HG03039 (cell line): ENCODE measurements around the gene NFATC2.

ENCODE experiments used
- ATAC-seq: cut with Tn5 transposase; IDR thresholded peaks from one replicate; pipeline ENCODE4 v1.9.1; 2021; ENCODE audit warnings: mild to moderate bottlenecking, moderate library complexity; ENCODE audit not compliant: unreplicated experiment

Gene NFATC2

DNA sequence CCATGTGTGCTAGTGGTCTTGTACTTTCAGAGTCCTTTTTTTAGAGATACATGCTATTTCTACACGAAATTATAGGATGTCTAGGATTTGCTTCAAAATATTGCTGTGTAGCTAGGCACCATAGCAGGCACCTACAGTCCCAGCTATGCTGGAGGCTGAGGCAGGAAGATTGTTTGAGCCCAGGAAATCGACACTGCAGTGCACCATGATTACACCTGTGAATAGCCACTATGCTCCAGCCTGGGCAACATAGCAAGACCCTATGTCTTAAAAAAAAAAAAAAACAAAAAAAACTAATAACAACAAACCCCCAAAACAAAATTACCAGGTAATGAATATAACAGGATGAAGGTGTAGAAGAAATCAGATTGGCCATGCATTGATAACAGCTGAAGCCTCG is 121.7 kb downstream of the NFATC2 start:
- no peak for ATAC-seq

DNA sequence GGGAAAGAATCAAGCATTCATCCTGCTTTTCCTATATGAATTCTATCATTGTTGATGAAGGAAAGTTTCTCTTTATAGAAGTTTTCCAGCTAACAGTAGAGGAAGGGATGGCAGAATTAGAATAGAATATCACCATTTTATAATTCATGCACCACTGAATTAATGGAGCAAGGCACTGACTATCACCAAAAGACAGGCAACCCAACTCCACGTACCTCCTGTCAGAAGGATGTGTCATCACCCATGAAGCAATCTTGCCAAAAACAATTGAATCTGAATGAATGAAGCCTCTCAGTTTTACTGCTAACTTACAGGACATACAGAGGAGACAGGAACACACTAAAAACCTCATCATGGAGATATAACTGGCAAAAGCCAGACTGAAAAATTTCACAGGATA is 122.4 kb downstream of the NFATC2 start:
- ATAC-seq: no peak

DNA sequence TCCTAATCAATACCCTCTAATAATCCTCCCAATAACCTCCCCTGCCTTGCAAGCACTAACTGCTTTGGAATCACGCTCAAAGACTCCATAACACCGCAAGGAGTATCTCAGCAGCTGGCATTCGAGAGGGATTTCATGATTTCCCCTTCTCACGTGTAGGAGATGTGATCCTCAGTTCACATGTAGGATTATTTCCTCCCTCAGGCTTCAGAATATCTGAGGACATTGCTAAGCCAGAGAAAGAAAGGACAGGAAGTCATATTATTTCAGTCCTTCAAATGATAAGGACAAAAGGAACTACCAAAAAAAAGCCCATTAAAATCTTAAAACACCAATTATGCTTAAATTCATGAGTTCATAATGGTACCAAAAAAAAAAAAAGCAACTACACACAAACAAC is 122.9 kb downstream of the NFATC2 start:
- no peak for ATAC-seq

DNA sequence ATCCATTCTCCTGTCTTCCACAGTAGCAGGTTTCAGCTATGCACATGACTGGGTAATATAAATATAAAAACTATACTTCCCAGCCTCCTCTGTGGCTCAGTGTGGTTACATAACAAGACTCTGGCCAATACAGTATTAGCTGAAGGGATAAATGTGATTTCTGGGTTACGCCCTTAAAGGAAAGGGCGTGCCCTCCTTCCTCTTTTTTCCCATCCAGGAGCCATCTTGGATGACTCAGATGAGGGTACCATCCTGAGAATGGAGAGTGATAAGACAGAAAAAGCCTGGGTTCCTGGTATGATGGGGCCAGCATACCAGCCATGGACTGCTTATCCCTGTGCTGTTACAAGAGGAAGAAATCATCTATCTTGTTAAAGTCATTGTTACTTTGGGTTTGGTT is 123.3 kb downstream of the NFATC2 start:
- no peak for ATAC-seq

DNA sequence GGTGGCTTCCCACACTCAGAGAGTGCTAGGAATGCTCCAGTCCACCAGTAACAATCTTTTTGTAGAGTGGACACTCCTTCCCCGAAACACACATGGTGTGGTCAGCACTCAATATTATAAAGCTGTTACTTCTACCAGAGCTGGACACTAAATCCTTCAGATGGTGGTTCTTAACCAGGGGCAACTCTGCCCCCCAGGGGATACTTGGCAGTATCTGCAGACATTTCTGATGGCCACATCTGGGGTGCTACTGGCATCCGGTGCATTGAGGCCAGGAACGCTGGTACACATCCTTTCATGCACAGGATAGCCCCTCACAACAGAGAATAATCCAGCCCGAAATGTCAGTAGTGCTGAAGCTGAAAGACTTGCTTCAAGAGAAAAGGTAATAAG is 124.4 kb downstream of the NFATC2 start:
- ATAC-seq: no peak

DNA sequence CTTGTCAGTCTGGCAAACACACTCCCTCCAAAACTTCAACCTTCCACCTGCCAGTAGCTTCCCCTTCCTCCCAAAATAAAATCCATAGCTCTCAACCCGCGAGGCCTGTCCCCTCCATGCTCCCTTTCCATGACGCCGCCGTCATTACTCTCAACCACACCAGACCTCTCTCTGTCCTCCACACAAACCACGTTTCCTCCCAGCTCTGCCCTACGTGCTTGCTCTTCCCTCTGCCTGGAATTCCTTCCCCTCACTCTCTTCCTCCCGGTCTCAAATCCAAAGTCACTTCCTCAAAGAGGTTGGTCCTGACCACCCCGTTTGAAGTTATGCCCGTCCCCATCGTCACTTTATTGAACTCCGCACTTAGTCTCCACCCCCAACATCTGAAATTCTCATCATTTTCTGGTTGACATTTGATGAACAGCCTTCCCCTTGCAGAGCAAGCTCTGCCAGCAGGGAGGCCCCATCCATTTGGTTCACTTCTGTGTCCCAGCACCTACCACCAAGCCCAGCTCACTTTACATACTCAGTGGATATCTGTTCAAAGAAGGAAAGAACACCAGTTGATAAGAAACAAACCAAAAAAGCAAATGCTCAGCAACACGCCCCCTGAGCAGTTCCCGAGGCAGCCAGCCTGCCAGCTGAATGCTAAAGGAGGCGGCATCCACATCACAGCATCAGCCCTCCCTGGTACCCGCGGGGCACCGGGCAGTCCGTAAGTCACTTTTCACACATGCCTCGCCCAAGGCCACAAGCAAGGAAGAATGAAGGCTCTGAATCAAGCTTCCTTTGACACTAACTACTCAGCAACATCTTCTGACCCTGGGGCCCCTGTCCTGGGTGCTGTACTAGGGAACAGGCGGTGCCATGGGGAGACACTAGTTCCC is 125.0 kb downstream of the NFATC2 start:
- no peak for ATAC-seq

DNA sequence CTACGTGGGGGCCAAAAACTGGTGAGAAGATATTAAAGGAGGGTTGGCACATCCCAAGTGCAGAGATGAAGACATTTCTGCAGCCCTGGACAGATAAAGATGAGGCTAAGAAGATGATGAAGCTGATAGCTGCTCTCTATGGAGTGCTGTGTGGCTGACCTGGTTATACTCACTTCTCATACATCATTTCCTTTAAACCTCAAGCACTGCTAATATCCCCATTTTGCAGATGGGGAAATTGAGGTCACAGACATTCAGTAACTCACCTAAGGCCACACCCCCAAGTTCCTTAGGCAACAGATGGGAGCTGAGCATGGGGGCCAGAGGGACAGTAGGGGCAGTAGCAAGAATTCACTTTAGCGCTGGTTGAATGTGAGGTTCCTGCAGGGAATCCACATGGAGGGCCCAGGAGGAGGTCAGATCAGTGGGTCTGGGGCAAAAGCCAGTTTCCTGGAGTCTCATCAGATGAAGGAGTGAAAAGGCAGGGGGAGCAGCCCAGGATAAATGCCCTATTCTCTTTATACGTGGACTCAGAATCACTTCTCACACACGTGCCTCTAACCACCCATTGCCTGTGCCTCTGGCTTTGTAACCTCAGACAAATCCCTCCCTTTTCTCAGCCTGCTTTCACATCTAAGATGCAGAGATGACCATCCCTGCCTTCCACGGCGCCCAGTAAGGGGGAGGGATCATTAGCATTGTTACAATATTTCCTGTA is 125.8 kb downstream of the NFATC2 start:
- no peak for ATAC-seq

DNA sequence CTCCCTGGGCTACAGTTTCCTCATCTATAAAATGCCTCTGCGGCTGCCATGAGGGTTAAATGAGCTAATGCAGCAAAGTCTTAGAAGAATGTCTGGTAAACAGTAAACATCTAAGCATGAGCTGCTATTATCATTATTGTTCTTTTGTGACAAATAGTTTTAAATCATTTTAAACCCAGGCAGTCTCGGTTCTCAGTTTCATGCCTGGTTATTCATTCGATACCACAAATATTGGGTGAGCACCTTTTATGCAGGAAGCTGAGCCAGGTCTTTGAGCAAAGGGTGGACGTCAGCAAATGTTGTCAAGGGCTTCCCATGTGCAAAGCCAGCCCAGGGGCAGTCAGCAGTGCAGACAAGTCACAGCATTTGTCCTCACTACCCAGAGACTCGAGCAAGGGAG is 128.7 kb downstream of the NFATC2 start:
- no peak for ATAC-seq

DNA sequence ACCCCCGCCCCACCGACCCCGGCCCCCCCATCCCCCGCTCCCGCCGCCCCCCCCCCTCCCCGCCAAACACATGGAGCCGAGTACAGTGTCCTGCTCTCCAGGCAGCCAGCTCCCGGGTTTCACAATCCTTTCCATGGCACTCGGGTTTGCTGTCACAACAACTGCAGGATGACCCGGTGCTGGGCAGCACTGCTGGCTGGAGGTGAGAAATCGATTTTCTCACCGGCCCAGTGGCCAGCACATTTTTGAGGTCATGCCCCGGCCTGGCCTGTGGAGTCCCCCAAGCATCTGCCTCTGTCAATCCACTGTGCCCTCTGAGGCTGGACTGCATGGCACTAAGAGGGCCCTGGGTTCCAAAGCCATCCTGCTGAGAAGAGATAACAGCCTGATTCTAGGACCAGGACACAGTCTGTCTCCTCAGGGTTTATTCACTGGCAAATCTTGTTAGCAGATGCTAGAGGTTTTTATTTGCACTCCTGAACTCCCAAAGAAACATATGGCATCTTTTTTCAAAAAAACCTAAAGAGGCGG is 129.5 kb downstream of the NFATC2 start:
- ATAC-seq: no peak

DNA sequence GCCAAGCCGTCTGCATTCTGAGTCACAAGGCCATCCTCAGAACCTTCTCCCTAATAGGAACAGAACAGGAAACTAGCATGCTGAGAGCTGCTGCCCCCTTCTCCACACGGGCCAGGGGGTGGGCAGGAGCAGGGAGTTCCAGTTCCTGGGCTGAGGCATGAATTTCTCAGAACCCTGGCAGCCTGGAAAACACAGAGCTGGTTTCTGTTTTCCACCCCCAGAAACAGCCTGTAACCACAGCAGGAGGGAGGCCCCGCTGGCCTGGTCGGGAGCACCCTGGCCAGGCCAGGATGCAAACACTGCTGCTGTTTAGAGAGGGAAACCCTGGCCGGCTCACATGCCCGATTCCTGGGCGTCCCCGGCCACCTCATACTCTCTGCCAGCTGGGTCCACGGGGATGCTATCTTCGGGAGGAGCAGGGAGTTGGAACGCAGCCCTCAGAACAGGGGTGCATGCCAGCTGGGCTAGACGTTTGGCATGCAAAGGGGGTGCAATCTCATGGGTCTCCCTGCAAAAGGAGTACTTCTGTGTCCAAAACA is 130.1 kb downstream of the NFATC2 start:
- no peak for ATAC-seq

DNA sequence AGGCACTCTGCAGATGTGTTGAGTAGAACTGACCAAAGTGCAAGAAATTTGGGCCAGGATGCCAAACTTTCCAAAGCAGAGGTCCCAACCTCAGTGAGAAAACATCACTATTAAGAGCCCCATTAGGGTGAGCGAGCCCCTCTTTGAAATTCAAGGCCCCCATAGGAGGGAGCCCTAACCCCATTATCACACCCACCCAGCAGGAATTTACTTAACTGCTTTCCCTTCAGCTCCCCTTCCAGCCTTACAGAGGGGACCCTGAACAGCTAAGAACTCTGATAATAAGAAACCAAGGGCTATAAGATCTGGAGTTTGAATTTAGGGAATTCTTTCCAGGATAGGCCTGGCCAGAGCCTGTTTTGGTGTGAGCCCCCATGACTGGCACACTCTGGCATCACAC is 130.6 kb downstream of the NFATC2 start:
- no peak for ATAC-seq

DNA sequence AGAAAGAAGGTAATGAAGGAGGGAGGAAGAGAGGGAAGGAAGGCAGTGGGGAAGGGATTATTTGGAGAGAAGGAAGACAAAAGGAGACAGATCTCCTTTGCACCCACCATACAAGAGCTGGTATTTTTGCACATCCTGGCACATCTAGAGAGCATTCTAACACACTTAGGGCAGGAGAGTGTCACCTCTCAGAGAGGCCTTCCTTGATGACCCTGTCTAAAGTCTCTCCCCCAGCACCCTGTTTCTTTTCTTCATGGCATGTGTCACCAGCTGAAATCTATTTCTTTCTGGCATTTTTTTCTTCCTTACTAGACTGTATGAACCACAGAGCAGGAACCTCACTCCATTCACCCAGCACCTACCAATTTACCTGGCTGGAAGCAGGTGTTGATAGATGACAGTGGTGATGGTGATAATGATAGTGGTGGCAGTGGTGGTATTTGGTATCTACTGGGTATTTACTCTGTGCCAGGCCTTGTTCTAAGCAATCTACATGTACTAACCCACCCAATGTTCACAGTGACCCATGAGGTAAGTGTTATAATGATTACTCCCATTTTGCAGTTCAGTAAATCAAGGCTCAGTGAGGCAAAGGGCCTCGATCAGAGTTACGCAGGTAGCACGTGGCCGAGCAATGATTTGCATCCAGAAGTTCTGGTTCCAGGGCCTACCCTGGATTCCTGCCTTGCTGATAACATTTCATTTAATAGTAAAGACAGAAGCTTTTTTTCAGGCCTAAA is 131.8 kb downstream of the NFATC2 start:
- no peak for ATAC-seq

DNA sequence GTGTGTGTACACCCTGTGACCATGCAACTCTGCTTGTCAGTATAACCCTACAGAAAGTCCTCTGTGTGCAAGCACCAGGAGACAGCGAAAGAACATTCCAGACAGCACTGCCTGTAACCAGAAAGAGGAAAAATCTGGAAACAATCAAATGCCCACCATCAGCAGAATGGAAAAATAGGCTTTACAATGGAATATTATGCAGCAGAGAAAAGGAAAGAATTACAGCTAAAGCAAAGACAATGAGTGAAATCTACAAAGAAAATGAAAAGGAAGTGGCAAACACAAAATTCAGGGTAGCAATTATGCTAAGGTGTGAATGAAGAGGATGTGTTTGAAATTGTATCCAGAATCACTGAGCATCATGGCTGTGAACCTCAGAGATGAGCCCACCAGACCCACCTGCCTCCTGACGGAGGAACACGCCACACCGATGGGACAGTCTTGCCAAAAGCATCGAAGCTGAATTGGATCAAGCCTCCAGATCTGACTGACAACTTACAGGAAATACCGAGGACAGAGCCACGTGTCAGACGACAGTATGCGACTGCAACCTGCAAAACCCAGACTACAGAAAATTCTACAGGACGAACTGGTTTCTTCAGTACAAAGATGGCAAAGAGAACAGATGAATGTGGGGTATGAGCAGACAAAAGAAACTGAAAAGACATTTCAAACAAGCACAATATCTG is 133.2 kb downstream of the NFATC2 start:
- ATAC-seq: no peak

DNA sequence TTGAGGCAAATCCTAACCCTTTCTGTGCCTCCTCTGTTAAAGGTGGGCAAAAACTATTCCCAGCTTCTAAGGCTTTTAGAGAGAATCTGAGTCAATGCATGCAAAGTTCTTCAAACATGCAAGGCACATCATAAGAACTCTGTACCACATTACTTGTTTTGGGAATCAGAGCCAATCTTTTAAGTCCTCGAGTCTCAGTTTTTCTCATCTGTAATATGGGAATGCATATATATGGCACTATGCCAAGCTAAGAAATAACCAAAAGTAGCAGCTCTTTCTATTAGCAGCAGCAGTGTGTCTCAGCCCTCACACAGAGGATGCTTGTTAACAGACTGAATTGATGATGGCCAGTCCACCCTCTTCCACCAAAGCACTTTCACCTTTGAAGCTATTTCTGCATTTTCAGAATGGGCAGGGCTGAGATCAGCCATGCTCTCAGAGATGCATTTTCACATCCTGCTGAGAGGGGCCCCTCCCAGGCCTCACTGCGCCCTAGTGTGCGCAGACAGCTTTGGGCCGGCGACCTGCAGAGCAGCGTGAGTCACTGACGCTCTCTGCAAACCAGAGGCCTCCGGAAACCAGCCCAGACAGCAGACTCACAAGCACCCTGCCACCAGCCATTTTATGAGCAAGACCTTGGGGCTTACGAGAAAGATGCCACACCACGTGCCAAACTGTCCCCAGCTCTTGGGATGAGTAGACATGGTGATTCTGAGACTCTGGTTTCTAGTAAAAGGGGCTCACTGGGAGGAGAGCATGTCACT is 138.0 kb downstream of the NFATC2 start:
- ATAC-seq: peak; percentile 72

DNA sequence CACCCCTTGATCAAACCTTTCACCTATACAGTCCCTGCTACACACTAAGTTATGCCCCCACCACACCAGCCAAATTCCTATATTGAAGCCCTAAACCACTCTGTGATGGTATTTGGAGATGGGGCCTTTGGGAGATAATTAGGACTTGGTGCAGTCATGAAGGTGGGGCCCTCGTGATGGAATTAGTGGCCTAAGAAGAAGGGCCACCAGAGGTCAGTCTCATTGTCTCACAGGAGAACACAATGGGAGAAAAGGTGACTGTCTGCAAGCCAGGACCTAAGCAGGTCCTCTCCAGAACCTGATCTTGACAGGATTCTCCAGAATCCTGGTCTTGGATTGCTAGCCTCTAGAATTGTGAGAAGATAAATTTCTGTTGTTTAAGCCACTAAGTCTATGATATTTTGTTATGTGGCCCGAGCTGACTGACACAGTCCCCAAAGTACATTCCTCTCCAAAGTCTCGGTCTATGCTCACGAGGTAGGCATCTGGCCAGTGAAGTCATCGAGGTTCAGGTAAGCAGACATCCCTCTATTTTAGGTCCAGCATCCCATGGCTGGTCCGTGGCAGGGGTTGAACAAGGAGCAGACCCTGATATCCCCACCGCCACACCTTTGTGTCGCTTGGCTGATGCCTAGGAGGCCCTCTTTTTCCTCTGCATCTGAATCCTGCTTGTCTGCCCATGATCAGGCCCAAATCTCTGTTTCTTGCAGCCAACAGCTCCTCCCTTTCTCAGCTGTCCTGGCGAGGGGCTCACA is 138.9 kb downstream of the NFATC2 start:
- no peak for ATAC-seq

DNA sequence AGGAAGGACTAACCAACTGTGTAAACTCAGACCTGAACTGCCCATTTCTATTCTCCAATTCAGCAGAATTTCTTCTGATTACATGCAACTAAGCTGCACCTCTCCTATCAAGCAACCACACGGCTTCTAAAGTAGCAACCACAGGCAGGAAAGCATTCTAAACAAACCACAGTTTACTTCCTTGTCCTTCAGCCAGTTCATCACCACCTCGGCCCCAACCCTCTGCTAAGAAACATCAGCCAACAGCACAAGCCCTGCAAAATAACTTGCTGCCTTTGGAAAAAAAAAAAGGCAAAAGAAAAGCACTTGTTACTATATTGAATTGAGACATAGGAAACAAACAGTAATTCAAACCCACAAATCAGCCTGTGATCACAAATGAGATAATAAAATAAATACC is 140.3 kb downstream of the NFATC2 start:
- ATAC-seq: no peak

DNA sequence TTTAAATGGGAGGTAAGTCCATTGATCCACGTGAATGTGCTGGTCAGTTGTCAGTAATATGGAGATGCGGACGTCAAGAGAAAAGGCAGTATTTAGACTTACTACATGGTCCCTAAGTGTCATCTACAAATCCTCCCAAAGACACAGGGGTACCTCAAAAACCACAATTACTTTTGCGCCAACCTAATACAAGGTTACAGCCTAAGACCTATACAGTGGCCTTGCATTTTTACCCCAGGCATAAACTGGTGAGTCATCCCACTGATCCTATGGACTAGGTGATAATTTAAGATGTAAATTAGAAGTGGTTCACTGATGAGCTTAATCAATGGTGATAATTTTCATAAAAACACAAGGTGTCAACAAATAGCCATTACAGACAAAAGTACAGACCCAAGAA is 141.0 kb downstream of the NFATC2 start:
- ATAC-seq: no peak

DNA sequence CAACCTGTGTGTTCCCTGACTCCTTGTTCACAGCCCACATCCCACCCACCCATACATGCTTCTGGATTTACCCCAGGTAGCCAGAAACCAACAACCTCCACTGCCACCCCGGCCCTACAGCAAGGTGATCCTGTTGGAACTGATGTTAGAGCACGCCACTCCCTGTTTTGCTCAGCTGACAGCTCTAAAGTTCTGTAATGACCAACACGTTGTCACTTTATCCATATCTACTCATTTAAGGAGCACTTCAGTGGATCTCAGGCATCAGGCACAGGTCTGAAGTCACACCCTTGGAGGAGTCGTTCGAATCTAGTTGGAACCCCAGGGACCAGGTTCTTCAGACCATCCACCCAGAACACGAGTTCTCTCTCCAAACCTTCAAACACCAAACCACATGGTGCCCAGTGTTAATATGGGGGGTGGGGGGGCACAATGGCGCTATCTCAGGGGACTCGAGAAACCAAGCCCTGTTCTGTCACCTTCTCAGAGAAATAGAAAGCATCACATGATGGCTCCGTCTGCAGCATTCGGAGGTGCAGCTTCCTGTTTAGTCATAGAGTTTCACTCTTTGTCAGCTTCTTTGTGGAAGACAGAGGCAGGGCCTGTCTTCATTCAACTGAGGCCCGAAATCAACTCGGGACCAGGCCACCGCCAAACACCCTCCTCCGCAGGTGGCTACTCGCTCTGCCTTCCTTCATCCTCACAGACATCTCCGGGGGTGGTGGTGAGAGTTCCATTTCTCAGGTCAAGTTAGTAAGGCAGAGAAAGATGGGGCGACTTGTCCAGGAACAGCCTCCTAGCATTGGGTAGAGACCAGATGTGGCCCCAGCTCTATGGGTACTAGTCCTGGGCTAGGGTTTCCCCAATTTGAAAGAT is 142.2 kb downstream of the NFATC2 start:
- ATAC-seq: peak; percentile 66
